Panc1 (cell line): Measurements from ENCODE around the gene ELMOD1. TPM values are rescaled to one million over a fixed set of nuclear protein-coding genes. Genes with fewer than 3 reads are reported as not detected.

Experiments
- ATAC-seq: fragments of 200-7000 bp; cut with Tn5 transposase; 2 replicates; pipeline ENCODE4 v1.9.1; 2020; ENCODE audit warnings: mild to moderate bottlenecking, moderate library complexity
- BruUV-seq: library from RNA; stranded (reverse); fragments of 400-500 nt; replicated peaks from 2 replicates; lab custom pipeline; 2021; lab: Mats Ljungman, UMichigan
- CTCF ChIA-PET: fragments of 300-600 bp; sonication (Branson Sonifier 250); formaldehyde crosslinking; loops from one replicate; lab custom pipeline; 2022; ENCODE audit warnings: antibody characterized with exemption; lab: Charles Lee
- POLR2A ChIA-PET: fragments of 300-600 bp; sonication (Branson Sonifier 250); formaldehyde crosslinking; loops from one replicate; lab custom pipeline; 2022; ENCODE audit warnings: antibody characterized with exemption; lab: Charles Lee
- DNase-seq: peaks from one replicate; pipeline ENCODE4 v3.0.0-alpha.2; 2010; ENCODE audit warnings: low read depth, low spot score
- H3K27ac ChIP-seq: 2 replicates; pipeline ENCODE4 v1.5.1; 2011; ENCODE audit warnings: mild to moderate bottlenecking, low read length, inconsistent platforms
- H3K27me3 ChIP-seq: fragments of 200-500 bp; sonication (Bioruptor generic); 2 replicates; pipeline ENCODE4 v1.6.0; 2014; ENCODE audit warnings: low read length, inconsistent platforms; ENCODE audit not compliant: control insufficient read depth, insufficient read depth
- H3K36me3 ChIP-seq: fragments of 200-500 bp; sonication (Bioruptor generic); 2 replicates; pipeline ENCODE4 v1.5.1; 2014; ENCODE audit warnings: inconsistent platforms, mild to moderate bottlenecking, low read length, moderate library complexity; ENCODE audit not compliant: control insufficient read depth, insufficient read depth
- H3K4me1 ChIP-seq: 2 replicates; pipeline ENCODE4 v1.5.1; 2011; ENCODE audit warnings: inconsistent platforms, mild to moderate bottlenecking, low read length, moderate library complexity; ENCODE audit not compliant: control insufficient read depth, insufficient read depth
- H3K4me3 ChIP-seq, 2 experiments: 2 replicates each; pipeline ENCODE4 v1.5.1; 2011 to 2012; ENCODE audit warnings: low read depth in 2 of 2, low read length in 2 of 2, mild to moderate bottlenecking in 2 of 2, inconsistent platforms in 1 of 2, moderate library complexity in 1 of 2
- H3K9me3 ChIP-seq: fragments of 200-500 bp; sonication (Bioruptor generic); 2 replicates; pipeline ENCODE4 v1.5.1; 2014; ENCODE audit warnings: low read depth, mild to moderate bottlenecking, inconsistent platforms, low read length, moderate library complexity; ENCODE audit not compliant: control insufficient read depth, insufficient read depth
- CTCF ChIP-seq: fragments of 450-650 bp; IDR thresholded peaks from 2 replicates; pipeline ENCODE4 v1.5.1; 2017; ENCODE audit warnings: mild to moderate bottlenecking
- POLR2AphosphoS5 ChIP-seq: IDR thresholded peaks from 2 replicates; pipeline ENCODE4 v1.6.1; 2012; ENCODE audit warnings: mild to moderate bottlenecking, low read depth, low read length, moderate library complexity
- REST ChIP-seq, 2 experiments: IDR thresholded peaks; 2 replicates each; pipeline ENCODE4 v1.6.1; 2011 to 2012; ENCODE audit warnings: low read depth in 2 of 2, control low read depth in 1 of 2, low read length in 1 of 2, mild to moderate bottlenecking in 1 of 2, moderate library complexity in 1 of 2; ENCODE audit not compliant: insufficient read depth in 1 of 2
- SIN3A ChIP-seq: IDR thresholded peaks from 2 replicates; pipeline ENCODE4 v1.6.1; 2012; ENCODE audit warnings: low read depth, mild to moderate bottlenecking, low read length, moderate library complexity, borderline replicate concordance; ENCODE audit not compliant: insufficient read depth
- TCF7L2 ChIP-seq: IDR thresholded peaks from 2 replicates; pipeline ENCODE4 v1.6.1; 2011; ENCODE audit warnings: mild to moderate bottlenecking, low read depth, low read length, inconsistent platforms
- in situ Hi-C: cut with HindIII; loops from 2 replicates; pipeline ENCODE4 v1.10.0; 2016; ENCODE audit warnings: low sequenced_read_pairs, low pct_unique_long_range_greater_than_20kb
- intact Hi-C: fragments of 100-400 bp; cut with micrococcal nuclease; formaldehyde crosslinking; loops from one replicate; pipeline ENCODE4 v1.10.0; 2022; ENCODE audit not compliant: unreplicated experiment
- total RNA-seq: library from RNA; stranded (reverse); gene quantifications from one replicate; pipeline ENCODE4 v1.2.1, GENCODE V29; 2021; ENCODE audit not compliant: unreplicated experiment

The ELMOD1 gene
- total RNA-seq, 1 experiment from 2014 or later: 2.1 TPM

DNA sequence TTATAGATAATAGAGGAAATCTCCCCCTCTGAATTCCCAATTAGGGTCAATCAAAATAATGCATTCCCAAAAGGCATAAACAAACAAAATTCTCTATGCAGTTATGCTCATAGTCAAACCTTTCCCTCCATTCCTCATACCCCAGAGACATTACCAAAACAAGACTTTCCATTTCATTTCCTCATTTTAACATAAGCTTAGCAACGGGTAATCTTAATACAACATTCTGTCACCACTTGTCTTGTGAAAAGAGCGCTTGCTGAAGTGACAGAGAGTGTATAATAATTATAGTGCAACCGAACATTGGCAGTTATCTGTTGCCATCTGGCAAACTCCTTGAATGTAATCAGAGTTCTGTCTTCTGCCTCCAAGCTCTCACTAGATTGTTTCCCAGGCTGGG is 122.1 kb downstream of the ELMOD1 start:
- no peaks in the 10 kb centered on the region for H3K4me1 ChIP-seq
- H3K27me3 ChIP-seq: no peaks in the 10 kb centered on the region; the same call in 1 of the 2 replicates
- TF ChIP-seq SIN3A (no peak), REST (IDR thresholded peaks at IDR 0.05; ENCODE audit: insufficient read depth in 1 of 2, low read depth in 2 of 2, low read length in 1 of 2) (no peak), TCF7L2 (no peak), CTCF (no peak), POLR2AphosphoS5 (no peak)
- no peak overlapping the region for H3K27ac ChIP-seq
- DNase-seq (no peak), ATAC-seq (no peak)
- ChIA-PET POLR2A (no interaction called here), CTCF (no interaction called here)
- no peaks in the 10 kb centered on the region for H3K9me3 ChIP-seq
- no peak overlapping the region for H3K4me3 ChIP-seq
- no peaks in the 10 kb centered on the region for H3K36me3 ChIP-seq
- intact Hi-C loops: no loop called here
- BruUV-seq: no TSS peak
- in situ Hi-C loops: no loop called here

Other genes starting within 250 kb of the ELMOD1 start
- 11.1 TPM for gene CWF19L2, start 133.3 kb upstream of the ELMOD1 start, total RNA-seq
- 9.1 TPM for gene ALKBH8, start 25.4 kb upstream of the ELMOD1 start, total RNA-seq
- gene SLN, start 120.9 kb downstream of the ELMOD1 start, total RNA-seq: not detected